ENCODE data around the gene AOAH.

The AOAH gene

DNA sequence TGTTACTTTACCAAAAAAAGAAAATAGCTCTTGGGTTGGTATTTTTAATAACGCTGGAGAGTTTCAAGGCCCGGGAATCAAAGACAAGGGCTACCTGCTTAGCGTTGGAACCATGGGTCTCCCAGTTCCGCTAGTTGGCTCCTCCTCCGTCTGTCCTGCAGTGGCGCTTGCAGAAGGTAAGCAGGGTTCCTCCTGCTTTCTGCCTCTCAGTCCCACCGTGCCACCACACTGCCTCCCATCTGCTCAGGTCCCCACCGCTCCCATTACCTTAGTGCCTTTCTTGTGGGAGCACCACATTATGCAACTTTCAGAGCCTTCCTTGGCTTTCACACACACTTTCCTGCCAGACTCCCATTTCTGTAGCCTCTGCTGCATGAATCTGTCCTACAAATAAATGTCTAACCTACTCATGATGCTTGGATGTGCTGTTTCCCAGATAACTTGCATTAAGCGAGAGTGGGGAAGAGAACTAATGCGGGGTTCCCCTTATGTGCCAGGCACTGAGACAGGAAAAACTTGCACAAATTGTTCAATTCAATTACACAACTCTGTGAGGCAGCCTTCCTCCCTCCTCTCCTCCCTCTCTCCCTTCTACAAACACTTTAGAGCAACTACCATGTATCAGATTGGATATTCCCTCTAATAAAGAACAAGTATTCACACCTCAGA is 124.5 kb downstream of the AOAH start:
- no peak for DNase-seq

GRCh38 chr7:36598054-36598674 is 126.1 kb downstream of the AOAH start:
- DNase-seq: no peak

DNA sequence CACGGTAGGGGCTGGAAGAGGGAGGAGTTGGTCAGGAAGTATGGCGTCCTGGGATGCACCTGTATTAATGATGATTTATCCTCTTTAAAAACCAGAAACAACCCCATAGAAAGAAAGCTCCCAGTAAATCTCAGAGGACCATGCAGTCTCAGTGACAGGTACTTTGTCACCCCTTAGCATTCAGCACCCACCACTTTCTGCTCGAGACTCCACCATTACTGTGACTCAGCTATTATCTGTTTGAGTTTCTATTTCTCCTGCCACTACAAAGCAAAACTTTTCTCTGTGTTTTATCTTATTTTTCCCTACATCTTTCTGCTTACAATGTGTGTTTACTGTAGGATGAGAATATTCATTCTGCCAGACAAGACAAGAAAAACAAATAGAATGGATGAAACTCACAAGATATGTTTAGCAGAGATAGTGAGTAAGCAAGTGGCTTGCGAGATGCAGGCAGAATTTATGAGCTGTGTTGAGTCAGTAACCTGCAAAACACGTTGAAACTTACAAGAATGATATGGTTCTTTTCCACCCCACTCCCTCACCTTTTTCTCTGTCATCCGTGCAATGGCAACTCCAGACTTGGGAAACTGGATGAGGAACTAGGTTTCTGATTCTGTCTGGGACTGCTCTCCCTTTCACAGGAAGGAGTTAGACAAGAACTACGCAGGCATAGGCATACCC is 127.1 kb downstream of the AOAH start:
- no peak for DNase-seq

GRCh38 chr7:36594445-36594844 is 129.8 kb downstream of the AOAH start:
- DNase-seq: no peak

DNA sequence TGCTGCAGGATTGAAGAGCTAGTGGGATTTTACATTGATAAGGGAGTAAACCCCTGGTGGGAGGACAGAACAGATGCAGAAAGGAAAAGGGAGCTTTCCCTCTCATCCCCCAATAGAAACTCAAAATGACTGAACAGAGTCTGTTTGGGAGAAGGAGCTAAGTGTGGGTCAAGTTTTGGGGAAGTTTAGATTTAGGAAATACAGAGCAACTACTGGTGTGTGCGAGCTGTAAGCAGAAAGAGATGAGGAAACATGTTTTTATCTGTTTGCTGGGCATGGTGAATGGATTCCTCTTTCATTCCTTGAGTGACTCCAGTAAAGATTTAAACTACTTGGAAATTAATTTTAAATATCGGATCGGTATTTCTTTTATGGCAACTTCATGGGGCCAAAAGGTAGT is 132.7 kb downstream of the AOAH start:
- no peak for DNase-seq

GRCh38 chr7:36589391-36589790 is 134.9 kb downstream of the AOAH start:
- no peak for DNase-seq

DNA sequence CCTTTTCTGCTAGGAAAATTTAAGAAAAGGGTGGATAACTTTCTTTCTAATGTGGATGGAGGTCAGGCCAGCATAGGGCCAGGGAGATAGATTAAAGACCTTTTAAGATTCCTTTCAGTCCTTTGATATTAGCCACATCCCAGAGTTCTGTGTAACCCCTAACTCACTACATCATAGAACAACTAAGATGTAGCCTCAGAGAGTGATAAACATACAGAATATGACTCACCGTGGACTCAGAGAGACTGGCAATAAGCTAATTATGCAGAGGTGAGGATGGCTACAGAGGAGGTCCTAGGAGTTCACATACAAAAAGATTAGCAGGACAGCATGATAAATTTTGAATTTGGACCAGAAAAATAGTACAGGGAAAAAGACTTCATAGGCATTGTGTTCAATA is 141.0 kb downstream of the AOAH start:
- no peak for DNase-seq

DNA sequence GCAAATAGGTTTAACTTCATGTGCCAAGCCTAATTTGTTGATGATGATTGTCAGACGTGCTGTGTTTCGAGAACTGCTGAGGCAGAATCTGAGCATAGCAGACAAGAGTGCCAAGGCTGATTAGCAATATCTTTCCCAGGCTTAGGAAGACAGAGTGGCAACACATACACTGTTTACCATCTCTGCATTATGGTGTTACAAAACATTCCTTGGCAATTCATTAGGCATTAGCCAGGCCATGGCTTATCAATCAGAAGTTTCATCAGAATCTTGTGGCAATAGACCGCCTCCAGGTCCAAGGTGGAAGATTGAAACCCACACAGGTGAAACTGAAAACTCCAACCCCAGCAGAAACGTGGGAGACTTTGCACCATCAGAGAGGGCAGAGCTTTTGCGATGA is 148.5 kb downstream of the AOAH start:
- no peak for DNase-seq

DNA sequence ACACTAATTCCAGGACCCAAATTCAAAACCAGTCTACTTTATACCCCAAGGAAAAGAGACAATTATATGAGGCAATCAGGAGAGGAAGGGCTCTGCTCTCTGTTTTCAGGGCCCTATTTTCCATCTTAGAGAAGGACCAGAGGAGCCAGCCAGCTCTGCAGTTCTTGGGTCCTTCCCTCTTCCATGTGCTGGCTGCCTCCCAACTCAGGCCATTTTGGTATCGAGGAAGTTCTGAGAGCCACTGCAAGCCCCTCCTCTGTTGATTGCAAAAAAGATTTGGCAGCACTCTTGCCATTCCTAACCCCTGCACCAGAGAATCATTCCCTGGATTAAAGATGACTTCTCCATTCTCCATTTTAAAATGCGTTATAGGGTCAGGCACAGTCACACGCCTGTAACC is 151.2 kb downstream of the AOAH start:
- DNase-seq: no peak

GRCh38 chr7:36571190-36571560 is 153.1 kb downstream of the AOAH start:
- no peak for DNase-seq

- DNase-seq: no peak
These were observed 153.6 kb downstream of the AOAH start for GRCh38 chr7:36570528-36571189.

GRCh38 chr7:36568452-36568849 is 155.8 kb downstream of the AOAH start:
- DNase-seq: no peak

- no peak for DNase-seq
These were observed 156.4 kb downstream of the AOAH start for GRCh38 chr7:36567699-36568451.

- DNase-seq: no peak
These were observed 158.4 kb downstream of the AOAH start for GRCh38 chr7:36565792-36566356.

GRCh38 chr7:36564489-36564888 is 159.8 kb downstream of the AOAH start:
- DNase-seq: no peak

DNA sequence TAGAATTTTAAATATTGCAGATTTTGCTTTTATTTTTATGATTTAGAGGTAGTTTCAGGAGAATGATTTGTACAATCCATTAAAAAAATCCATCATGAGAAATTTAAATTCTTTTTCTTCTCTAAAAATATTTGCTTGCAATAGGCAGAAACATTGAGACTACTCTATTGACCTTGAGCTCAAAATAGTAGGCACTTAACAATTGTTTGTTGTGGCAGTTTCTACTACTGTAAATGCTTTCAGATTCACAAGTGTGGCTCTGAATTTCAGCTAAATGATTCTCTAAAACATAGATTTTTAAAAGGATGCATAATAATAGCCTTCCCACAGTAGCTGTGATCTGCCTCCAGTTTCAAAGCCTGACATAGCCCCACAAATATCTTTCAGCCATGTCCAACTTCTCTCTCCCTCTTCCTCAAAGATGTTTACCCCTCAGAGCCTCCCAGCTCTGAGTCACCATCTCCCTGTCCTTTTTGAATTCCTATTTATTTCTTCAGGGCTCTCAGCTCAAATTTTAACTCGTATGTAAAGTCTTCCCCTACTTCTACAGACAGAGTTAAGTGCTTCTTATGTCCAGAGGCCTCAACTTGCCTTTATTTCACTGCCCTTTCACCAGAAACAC is 160.5 kb downstream of the AOAH start:
- no peak for DNase-seq

GRCh38 chr7:36562121-36562520 is 162.2 kb downstream of the AOAH start:
- DNase-seq: no peak

- no peak for DNase-seq
These were observed 175.3 kb downstream of the AOAH start for GRCh38 chr7:36549029-36549428.

DNA sequence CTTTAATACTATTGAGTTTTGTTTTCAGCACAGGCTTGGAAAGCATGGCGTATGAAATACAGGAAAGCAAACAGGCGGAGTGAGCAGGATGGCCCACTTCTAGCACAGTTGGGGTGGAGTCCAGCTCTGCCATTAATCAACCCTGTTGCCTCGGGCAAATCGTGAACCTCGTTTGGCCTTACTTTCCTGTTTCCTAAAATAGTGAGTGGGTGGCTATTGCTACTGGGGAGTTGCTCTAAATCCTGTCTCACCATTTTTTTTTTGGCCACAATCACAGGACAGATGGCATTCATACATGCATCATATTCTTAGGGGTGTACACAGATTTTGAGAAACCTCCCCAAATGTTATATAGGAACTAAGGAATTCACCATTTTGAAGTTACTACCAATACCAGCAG is 176.9 kb downstream of the AOAH start:
- DNase-seq: no peak

- DNase-seq: no peak
These were observed 178.0 kb downstream of the AOAH start for GRCh38 chr7:36546331-36546730.

DNA sequence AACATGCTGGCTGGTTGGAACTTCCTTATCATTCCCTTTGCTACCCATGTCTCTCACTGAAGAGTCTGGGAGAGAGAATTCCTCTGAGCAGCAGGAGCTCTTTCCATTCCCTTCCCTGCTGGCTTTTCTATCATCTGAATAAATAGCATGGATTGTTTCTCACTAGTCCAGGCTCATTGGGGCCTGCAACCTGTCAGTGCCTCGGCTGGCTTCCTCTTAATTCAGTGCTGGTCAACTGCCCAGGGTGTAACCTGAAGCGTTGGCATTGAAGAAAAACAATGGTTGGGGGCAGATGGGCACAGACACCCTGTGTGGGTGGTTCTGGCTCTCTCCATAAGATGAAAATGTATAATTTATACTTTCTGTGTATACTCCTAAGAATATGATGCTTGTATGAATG is 179.0 kb downstream of the AOAH start:
- DNase-seq: no peak

GRCh38 chr7:36538126-36538525 is 186.2 kb downstream of the AOAH start:
- DNase-seq: no peak

All from CD4-positive, alpha-beta T cell treated with Interleukin-15 for 1 hour (primary cell).